Stimulated activated CD4-positive, alpha-beta T cell treated with anti-CD3 and anti-CD28 coated beads, TNF-alpha, amount 100 ng/mL, for 24 hours (primary cell): Measurements from ENCODE around the gene STK25.

Experiments used
- DNase-seq, 3 experiments: peaks; one replicate each; pipeline ENCODE4 v3.0.0-alpha.2; 2020; ENCODE audit warnings: low read depth in 3 of 3

STK25 gene

GRCh38 chr2:241493092-241493491, 15.3 kb downstream of the STK25 start:
- DNase-seq = no peak

- DNase-seq = no peak
These were observed 16.2 kb downstream of the STK25 start for GRCh38 chr2:241492174-241492565.

DNA sequence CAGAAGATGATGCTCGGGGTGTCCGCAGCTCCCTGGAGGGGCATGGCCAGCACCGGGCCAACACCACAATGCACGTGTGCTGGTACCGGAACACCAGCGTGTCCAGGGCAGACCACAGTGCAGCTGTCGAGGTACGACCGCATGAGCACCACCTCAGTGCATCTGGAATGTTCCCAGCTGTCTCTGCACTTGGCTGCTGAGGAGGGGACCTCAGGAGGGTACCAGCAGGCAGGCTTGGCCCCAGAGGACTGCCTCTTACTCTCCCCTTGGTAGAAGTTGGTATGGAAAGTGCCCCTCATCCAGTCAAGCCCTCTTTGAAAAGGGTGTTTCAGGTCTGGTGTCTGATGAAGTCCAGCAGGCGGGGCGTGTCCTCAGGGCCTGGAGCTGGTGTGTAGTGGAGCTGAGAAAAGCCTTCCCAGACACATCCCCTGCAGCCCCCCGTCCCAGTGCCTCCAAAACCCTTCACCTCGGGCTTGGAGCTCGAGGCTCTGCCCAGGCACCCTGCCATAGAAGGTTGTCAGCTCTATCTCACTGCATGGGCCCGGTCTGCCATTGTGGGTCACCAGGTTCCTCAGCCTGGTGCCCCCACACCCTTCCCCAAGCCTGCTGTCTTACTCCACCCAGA, 16.7 kb downstream of the STK25 start:
- DNase-seq = no peak

GRCh38 chr2:241490825-241491506, 17.4 kb downstream of the STK25 start:
- no peak for DNase-seq

GRCh38 chr2:241489733-241490680, 18.4 kb downstream of the STK25 start:
- no peak for DNase-seq

GRCh38 chr2:241489088-241489487, 19.3 kb downstream of the STK25 start:
- DNase-seq = no peak

DNA sequence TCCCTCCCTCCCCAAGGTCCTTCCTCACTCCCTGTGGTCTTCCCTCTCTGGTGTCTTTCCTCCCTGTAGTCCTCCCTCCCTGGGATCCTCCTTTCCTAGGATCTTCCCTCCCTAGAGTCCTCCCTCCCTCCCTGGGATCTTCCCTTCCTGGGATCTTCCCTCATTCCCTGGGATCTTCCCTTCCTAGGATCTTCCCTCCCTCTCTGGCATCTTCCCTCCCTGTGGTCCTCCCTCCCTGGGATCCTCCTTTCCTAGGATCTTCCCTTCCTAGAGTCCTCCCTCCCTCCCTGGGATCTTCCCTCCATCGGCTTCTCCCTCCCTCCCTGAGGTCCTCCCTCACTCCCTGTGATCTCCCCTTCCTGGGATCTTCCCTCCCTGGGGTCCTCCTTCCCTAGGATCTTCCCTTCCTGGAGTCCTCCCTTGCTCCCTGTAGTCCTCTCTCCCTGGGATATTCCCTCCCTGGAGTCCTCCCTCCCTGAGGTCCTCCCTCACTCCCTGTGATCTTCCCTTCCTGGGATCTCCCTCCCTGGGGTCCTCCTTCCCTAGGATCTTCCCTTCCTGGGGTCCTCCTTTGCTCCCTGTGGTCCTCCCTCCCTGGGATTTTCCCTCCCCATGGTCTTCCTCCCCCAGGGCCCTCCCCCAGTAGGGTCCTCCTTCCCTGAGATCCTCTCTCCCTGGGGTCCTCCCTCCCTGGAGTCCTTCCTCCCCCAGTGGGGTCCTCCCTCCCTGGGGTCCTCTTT, 23.0 kb downstream of the STK25 start:
- no peak for DNase-seq

GRCh38 chr2:241483305-241483704, 25.1 kb downstream of the STK25 start:
- DNase-seq = no peak

DNA sequence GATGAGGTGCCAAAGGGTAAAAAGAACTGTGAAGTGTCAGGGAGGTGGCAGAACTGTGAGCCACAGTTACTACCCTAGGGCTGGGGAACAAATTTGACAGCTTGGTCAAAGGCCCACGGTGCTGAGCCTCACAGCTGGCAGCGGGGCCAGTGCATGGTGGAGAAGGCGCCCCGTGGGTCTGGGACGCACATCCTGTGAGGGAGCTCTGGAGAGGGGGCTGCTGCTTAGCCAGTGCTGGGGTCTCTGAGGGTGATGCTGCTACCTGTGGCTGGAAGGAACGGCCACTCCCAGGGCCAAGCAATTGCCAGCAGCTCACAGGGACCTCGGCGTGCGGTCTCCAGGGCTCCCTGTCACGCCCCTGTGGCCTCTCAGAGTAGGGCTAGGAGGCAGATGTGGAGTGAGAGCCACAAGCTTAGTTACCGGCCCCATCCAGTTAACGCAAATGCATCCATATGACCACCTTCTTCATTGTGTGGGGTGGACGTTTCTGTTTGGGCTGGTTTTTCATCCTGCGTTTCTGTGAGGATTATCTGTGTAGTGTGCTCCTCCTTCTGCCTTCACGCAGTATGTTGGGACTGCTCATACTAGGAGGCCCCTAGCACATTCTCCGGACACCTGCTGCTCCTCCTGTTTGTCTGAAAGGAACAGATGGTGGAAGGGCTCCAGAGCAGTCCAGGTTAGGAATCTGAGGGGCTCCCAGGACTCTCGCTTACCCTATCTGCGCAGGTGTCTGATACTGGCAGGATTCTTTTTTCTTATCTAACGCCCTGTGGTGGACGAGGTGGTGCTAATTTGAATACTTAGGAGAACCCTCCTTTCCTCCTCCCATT, 26.0 kb downstream of the STK25 start:
- no peak for DNase-seq

- DNase-seq = no peak
These were observed 26.7 kb downstream of the STK25 start for GRCh38 chr2:241481687-241482086.

DNA sequence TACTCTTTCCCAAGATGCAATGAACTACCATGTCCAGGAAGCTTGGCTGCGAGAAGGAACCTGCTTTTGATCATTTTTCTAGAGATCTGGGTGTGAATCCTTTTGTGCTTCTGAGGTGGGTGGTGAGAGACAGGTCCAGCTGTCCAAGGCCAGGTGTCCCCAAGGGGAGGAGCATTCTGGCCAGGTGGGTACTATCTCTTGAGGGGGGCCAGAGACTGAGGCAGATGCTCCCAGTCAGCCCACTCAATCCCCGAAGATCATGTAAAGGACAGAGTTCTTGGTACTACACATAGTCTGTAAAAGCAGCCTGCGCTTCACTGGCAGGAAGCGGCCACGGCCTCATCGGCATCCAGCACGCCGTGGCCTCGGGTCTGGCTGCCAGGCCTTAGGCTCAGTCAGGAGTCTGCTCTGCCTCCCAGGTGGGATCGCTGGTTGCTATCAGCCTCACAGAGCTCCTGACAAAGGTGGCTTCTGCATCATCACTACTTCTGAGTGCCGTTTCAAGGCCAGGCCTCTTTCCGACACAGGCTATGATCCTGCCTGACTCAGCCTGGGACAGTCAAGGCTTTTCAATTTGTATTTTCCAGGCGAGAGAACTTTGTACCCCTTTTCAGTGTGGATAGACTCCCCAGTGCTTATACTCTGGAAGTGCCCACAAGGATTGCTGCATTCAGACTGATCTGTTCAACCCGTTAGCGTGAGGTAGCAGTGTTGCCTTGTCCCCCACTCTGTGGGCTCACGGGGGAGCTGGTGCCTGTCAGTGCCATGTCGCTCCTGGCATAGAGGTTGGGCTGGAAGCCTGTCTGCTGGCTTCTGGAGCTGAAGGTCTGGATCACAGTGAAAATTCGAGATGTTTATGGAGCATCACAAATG, 29.1 kb downstream of the STK25 start:
- DNase-seq = no peak

DNA sequence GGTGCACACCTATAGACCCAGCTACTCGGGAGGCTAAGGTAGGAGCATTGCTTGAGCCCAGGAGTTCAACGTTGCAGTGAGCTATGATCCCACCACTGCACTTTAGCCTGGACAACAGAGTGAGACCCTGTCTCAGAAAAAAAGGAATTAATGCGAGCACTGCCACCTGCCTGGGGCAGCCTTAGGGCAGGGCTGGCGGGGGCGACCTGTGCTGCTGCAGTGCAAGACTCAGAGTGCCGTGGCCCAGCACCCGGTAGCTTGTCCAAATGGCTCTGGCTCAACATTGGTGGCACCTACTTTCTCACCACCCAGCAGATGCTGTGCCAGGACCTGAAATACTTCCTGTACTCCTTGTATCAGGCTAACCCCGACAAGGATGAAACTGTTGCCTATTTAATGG, 30.2 kb downstream of the STK25 start:
- DNase-seq = no peak

GRCh38 chr2:241475267-241475666, 33.1 kb downstream of the STK25 start:
- DNase-seq = no peak

DNA sequence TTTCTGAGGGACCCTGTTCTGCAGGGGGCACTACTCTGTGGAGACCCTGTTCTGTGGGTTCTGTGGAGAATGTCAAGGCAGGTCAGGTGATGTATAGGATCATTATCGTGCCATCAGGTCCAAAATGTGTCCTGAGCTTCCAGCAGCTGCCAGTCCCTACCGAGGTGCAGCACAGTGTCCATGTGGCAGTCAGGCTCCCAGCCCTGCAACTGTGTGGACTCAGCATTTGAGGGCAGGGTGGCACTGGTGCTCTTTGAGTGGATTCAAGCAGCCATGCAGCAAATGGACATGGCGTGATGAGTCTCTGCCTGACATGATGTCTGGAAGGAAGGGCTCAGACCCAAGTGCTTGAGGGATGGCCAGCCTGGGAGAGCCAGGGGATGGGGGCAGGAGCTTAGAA, 35.0 kb downstream of the STK25 start:
- no peak for DNase-seq

- DNase-seq = no peak
These were observed 38.6 kb downstream of the STK25 start for GRCh38 chr2:241469746-241470145.

- DNase-seq = no peak
These were observed 40.0 kb downstream of the STK25 start for GRCh38 chr2:241468476-241468781.

- DNase-seq = no peak
These were observed 40.5 kb downstream of the STK25 start for GRCh38 chr2:241467777-241468475.

DNA sequence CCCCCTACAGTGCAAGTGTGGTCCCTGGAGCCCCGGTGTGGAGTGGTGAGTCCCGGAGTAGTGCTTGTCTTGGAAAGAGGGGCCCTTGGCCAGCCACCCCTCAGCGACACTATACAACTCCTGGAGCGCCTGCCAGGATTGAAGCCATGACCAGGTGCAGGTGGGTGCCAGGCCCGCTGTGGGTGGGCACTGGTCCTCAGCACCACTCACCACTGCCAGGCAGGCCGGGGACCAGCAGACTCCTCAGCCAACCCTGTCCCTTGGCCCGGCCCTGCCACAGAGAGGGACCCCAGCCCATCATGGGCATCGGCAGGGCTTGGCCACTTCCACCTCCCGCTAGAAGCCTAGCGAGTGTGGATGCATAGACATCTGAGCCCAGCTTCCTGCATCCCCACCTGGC, 42.2 kb downstream of the STK25 start:
- no peak for DNase-seq

- no peak for DNase-seq
These were observed 42.8 kb downstream of the STK25 start for GRCh38 chr2:241465543-241465942.
